AG20443 (cell line): ENCODE results near the gene MROH7.

Experiments
- DNase-seq: peaks from one replicate; pipeline ENCODE4 v3.0.0; 2012; ENCODE audit warnings: low spot score, mixed read lengths

MROH7 gene

DNA sequence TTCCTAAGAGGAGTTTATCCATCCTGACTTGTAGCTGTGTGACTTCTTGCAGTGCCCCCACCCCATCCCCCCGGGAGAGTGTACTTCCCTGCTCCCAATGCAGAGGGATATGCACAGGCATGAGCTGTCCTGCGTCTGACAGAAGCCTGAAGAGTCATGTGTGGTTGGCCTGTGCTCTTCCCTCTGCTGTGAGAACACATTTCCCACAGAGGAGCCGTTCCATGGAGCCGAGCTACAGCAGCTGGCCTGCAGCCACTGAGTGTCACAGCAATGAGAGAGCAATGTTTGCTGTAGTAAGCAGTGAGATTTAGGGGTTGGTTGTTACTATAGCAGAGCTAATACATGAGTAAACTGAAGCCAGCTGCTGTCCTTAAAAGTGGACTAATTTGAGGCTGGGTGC lies 100.7 kb downstream of the MROH7 start:
- no peak for DNase-seq

DNA sequence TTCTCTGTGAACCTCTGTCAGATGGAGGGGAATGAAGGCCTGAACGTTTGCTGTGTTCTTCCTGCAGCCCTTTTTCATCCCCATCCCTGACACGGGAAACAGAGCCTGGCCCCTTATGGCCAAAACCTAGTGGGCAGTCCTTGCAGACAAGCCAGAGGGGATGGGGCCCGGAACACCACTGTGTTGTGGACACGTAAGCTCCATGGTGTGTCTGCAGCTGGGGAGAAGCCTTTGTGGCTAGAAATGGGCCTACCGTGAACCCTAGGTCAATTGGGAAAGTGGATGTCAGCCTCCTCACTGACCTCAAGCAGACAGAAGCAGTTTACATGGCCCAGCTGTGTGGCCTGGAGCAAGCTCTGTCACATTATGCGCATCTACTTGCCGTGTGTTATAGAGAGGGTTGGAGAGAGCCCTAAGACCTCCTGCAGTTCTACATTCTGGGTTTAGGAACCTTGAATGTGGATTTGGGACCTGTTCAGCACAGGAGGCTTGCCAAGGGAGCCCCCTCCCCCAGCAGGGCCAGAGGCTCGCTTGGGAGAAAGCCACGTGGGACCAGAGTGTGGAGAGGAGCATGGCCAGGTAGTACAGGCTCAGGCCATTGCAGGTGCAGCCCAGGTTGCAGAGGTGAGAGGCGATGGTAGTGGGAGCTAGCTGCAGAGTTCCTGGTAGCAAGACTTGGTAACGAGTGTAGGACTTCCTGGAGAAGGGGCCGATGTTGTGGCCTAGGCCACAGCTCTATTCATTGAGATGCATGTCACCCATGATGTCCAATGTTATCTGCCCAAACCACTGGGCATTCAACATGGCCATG lies 102.0 kb downstream of the MROH7 start:
- DNase-seq: no peak

DNA sequence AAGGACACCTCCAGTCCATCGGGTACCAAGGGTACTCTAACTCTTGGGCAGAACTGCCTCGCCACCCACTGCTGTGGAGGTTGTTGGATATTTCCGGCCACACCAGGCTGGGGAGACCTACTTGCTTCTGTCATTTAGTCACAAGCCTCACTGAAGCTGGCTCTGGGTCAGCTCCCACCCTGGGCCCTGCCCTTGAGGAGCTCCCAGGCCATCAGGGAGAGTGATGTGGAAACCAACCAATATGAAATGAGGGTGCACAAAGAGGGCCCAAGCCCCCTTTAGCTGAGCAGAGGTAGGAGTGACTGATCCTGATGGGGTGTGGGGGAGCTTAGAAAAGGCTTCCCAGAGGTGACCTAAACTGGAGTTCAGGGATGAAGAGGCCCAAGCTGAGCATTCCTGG lies 103.1 kb downstream of the MROH7 start:
- DNase-seq: no peak

- no peak for DNase-seq
Measured at GRCh38 chr1:54745274-54745673, 103.7 kb downstream of the MROH7 start.

DNA sequence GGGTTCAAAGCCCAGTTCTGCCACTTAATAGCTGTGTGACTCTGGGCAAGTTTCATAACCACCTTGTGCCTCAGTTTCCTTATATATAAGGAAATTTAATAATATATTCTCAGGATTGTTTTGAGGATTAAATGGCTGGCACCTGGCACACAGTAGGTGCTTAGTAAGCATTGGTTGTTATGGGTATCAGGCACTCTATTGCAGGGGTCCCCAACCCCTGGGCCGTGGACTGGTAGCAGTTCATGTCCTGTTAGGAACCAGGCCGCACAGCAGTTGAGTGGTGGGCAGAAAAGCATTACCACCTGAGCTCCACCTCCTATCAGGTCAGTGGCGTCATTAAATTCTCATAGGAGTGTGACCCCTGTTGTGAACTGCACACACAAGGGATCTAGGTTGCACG lies 104.3 kb downstream of the MROH7 start:
- DNase-seq: no peak

DNA sequence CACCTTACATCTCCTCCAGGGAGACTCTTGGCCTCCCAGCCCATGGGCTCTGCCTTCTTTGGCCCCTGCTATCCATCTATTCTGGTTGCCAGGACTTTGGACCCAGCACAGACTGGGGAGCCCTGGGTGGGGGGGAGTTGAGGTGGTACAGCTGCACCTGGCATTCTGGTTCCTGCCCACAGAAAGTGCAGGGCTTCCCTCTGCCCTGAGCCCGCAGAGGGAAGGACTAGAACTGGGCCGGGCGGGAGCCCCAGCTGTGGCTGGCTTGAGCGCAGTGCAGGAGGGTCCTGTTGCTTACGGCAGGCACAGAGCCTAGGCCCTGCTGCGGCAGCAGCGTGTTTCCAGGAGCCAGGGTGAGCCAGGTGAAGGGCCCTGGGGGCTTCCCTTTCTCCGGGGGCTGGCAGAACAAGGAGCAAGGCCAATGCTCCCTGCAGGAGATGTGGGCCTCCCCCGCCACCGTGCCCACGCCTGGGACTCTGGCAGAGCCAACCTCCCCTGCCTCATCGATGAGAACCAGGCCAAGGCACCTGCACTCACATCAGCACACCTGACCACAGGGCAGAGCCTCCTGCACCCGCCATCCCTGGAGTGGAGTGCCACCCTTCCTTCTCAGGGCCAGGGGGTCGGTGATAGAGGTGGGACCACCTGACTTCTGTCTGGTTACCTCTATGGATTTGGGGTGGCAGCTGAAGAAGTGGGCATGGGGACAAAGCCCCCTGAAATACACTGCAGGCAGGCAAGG lies 106.7 kb downstream of the MROH7 start:
- no peak for DNase-seq

DNA sequence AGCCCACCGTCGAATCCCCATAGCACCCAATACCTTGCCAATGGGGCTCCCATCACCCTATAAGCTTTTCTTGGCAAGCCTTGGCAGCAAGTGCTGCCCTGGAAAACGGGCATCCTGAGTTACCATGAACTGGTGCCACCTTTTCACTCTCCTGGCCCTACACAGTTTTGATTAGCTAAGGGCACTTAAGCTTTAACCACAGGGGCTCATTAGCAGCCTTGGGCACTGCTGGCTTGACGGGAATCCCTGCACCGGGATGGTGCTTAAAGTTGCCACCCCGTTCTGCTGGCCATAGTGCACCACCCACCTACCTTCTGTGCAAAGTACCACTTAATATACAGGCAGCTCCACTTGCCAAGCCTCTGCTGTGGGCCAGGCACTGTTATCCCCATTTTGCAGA lies 109.0 kb downstream of the MROH7 start:
- DNase-seq: no peak

- no peak for DNase-seq
Measured at GRCh38 chr1:54751426-54751825, 109.8 kb downstream of the MROH7 start.

DNA sequence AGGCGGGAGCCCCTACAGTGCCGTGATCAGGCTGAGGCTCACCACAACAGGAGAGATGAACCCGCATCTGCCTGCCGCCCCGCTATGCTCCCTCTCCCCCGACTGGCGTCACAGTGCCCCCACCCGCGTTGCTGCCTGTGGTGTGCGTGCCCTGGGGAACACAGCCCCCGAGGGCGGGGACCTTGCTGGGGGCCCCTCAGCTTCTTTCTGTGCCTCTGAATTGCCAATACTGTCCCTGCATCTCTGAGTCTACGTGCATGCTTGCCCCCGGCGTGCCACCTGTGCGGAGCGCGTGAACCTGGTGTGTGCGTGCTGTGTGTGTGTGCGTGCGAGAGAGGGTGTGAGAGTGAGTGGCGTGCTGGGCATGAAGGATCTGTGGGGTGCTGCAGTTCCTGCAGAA lies 112.5 kb downstream of the MROH7 start:
- no peak for DNase-seq

- DNase-seq: no peak
Measured at GRCh38 chr1:54754486-54755285, 113.1 kb downstream of the MROH7 start.

GRCh38 chr1:54757833-54758232 lies 116.2 kb downstream of the MROH7 start:
- no peak for DNase-seq

DNA sequence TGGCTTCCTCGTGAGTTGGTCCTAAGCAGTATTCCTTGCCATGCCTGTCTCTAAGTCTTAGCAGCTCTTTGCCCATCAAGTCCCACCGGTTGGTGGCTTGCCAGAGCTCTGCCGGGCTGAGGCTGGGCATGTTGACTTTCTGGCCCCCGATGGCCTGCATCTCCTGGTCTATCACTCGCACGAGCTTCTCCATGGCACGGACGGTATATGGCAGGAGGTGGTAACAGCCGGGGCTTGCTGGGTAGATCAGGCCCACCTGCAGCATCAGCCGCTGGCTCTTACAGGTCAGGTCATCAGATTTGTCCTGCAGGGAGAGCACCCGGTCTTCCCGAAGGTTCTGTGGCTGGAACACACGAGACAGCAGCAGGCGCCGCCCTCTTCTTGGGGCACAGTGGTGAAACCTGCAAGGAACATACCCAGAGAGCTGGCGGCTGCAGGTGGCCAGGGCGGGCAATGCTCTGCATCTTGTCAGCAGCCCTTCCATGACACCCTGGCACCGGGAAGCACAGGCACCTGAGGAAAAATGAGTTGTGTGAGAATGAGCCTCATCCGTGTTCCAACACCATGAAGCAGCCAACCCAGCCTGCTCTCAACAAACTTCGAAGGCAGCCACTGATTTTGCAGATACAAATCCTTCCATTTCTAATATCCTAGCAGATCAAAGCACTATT lies 117.2 kb downstream of the MROH7 start:
- no peak for DNase-seq
